ENCODE results near the gene ARL2BP.
"Not testable (repeated sequence)": the region's sequence is repeated elsewhere in the genome, so short reads cannot be mapped to it uniquely, and the experiment has no call there.

The ARL2BP gene

DNA sequence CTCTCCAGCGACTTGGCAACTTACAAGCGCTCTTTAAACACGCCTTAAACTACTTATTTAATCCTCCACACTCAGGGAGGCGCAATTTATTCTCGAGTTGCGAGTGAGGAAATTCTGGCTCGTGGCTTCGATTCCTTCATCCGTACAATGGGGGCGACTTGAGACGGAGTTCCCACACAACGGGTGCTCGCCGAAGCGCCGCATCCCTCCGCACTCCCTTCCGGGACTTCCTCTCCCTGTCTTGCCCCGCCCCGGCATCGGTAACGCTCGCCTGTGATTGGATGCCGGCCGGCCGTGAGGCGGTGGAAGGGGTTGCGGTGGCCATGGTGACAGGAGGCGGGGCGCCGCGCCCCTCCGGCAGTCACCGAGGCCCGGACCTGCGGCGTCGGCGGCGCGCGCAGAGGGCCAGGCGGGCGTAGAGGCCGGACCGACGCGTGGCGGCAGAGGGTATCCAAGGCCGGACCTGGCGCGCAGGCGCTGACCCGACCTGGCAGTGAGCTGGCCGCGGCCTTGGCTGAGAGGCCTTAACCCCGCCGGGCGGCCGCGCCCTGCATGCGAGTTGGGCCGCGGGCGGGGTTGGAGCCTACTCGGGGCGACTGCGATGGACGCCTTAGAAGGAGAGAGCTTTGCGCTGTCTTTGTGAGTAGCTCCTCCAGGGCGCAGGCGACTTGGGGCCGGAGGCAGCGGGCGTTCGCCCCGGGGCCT is at the start of gene ARL2BP:
TSS of gene ARL2BP (plus strand) at position 493 of the 705 bp plus-strand sequence. CDS start at position 602, 109 bp downstream.
- no peak for FAIRE-seq

DNA sequence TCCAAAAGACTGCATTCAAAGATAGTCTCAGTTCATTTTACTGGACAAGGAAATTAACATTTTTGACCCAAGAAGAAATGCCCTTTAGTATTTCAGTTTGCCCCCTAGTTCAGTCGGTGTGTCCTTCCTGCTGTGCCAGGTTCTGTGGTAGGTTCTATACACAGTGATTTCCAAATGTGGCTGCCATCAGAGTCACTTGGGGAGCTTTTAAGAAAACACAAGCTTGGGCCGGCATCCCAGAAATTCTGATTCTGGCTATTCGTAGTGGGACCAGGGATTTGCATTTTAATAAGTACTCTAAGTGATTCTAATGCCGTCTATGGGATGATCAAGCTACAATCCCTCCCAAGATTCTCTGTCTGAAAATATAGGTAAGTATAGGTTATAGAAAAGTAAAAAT is 48.8 kb upstream of the ARL2BP start:
- FAIRE-seq = no peak

DNA sequence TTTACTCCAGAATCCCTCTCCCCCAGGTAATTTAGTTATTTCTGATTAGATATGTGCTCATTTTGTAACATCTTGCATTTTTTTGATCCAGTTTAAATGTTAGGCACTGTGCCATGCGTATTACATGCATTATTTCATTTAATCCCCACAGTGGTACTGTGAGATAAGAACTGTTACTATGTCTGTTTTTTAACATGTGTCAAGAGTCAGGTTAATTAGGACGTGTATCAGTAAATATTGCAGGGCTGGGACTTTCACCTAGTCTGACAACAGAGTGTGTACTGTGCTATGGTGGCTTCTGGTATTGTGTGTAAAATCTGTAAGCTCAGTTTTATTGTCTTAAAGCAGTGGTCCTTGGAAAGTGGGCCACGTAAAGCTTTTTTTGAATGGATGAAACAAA is 48.3 kb upstream of the ARL2BP start:
- no peak for FAIRE-seq

DNA sequence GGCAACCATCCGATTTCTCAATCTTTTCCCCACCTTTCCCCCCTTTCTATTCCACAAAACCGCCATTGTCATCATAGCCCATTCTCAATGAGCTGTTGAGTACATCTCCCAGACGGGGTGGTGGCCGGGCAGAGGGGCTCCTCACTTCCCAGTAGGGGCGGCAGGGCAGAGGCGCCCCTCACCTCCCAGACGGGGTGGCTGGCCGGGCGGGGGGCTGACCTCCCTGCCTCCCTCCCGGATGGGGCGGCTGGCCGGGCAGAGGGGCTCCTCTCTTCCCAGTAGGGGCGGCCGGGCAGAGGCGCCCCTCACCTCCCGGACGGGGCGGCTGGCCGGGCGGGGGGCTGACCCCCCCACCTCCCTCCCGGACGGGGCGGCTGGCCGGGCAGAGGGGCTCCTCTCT is 44.7 kb upstream of the ARL2BP start:
- FAIRE-seq = not testable (repeated sequence)

DNA sequence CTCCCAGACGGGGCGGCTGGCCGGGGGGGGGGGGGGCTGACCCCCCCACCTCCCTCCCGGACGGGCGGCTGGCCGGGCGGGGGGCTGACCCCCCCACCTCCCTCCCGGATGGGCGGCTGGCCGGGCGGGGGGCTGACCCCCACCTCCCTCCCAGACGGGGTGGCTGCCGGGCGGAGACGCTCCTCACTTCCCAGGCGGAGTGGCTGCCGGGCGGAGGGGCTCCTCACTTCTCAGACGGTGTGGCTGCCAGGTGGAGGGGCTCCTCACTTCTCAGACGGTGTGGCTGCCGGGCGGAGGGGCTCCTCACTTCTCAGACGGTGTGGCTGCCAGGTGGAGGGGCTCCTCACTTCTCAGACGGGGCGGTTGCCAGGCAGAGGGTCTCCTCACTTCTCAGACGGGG is 44.1 kb upstream of the ARL2BP start:
- FAIRE-seq = not testable (repeated sequence)

DNA sequence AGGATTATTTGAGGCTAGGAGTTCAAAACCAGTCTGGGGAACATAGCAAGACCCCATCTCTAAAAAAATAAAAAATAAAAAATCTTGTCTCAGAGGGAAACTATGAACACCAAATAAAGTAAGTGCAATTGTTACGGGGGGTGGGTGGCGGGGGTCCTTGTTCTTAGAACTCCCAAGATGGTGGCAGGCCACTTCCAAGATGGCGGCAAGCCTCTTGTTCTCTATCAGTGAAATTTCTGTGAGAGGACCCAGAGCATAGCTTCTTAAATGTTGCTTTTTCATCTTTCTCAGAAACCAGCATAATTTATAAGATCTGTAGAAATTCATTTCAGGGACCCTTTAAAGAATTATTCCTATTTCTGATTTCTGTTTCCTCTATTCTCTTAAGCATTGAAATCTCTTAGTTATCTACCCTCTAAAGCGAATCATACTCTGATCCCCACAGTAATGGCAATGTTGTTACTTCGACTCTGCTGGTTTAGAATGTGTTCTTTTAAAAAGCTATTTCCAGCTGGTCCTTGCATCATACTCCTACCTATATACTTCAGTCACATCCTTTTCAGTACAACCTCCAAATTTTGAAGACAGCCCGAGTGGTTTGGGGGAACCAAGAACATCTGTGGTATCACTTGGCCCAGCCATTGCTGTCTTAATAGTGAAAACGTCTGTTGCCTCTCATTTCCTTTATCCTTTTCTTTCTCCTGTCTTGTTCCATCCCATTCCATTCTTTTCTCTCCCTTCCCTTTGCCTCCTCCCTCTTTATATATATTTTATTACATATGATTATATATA is 42.8 kb upstream of the ARL2BP start:
- FAIRE-seq = no peak

DNA sequence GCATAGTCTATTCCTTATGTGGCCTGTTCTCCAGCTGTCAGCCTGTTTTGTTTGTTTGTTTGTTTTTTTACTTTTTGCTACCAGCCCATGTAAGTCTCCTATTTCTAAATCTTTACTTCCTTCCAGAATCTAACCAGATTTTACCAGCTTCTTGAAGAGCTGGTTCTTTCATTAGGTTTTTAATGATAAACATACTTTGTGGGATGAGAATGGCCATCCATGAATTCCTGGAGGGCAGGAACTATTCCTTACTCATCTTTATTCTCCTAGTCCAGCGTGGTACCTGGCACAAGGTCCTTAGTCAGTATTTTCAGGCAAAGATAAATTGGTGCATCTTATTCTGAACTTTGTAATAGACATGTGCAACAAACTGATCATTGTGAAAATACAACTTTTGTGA is 41.6 kb upstream of the ARL2BP start:
- no peak for FAIRE-seq

DNA sequence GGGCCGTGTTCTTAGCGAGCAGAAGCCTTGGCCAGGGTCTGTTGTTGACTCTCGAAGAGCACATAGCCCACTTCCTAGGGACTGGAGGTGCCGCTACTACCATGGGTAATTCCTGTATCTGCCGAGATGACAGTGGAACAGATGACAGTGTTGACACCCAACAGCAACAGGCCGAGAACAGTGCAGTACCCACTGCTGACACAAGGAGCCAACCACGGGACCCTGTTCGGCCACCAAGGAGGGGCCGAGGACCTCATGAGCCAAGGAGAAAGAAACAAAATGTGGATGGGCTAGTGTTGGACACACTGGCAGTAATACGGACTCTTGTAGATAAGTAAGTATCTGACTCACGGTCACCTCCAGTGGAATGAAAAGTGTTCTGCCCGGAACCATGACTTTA is 40.4 kb upstream of the ARL2BP start:
- no peak for FAIRE-seq

DNA sequence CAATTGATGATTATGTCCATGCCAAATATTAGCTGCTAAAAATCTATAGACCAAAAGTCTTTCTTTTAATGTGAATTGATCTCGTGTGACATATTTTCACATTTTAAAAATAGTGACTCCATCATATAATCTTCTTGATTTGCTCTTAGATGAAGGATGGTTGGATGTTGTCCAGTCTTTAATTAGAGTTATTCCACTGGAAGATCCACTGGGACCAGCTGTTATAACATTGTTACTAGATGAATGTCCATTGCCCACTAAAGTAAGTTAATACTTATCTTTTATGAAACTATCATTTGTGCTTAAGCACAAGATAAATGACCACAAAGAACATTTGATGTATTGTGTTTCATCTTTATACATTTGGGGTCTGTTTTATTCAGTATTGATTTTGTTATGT is 36.1 kb upstream of the ARL2BP start:
- no peak for FAIRE-seq

DNA sequence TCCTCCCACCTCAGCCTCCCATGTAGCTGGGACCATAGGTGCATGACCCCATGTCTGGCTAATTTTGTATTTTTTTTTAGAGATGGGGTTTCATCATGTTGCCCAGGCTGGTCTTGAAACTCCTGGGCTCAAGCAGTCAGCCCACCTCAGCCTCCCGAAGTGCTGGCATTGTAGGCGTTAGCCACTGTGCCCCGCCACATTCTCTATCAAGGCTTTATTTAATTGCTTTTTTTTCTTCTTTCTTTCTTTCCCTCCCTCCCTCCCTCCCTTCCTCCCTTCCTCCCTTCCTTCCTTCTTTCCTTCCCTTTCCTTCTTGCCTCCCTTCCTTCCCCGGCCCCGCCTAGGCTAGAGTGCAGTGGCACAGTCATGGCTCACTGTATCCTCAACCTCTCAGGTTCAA is 35.3 kb upstream of the ARL2BP start:
- FAIRE-seq = no peak

DNA sequence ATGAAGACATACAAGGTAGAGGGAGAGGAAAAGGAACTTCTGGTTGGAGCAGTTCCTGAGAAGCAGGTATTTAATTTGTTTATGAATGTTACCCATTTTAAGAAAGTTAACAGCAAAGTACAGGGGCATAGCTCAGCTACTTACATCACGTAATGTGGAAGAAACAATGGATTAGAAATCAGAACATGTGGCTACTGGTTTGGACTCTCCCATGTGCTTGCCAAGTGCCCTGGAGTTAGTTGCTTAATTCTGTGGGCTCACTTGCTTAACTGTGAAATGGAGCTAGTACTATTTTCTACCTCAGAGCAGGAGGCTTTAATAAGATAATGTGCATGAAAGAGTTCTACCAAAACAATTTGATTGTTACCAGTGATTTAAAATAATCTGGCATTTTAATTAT is 31.6 kb upstream of the ARL2BP start:
- FAIRE-seq = no peak

DNA sequence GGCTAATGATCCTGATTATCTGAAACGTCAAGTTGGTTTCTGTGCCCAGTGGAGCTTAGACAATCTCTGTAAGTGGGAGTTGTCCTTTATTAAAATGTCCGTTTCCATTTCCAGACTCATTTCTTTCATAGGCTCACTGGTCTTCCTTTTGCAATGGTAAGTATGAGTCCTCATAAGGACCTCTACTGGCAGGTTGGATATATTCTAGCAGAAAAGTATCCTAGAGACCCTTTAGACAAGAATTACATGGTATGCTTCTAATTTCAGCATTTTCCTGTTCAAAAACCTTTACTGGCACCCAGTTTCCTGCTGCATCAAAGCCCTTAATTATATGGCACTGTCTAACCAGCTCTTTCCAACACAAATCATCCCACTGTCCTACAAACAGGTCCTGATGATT is 28.1 kb upstream of the ARL2BP start:
- no peak for FAIRE-seq

DNA sequence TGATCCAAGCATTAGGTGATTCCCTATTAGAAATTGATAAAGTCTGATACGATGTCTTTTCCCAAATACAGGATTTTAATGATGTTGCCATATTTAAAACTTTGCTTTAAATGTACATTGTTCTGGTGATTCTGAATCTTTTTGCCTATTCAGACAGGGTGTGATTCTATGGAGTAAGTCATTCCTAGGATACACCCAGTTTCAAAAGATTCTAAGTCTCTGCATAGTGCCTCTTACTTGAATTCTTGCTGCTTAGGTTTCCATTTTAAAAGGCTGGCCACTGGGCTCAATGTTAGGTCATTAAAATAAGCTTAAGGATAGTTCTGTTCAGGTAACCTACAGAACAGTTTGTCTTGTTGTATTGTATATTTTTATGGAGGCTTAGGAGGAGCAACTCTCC is 22.0 kb upstream of the ARL2BP start:
- no peak for FAIRE-seq

DNA sequence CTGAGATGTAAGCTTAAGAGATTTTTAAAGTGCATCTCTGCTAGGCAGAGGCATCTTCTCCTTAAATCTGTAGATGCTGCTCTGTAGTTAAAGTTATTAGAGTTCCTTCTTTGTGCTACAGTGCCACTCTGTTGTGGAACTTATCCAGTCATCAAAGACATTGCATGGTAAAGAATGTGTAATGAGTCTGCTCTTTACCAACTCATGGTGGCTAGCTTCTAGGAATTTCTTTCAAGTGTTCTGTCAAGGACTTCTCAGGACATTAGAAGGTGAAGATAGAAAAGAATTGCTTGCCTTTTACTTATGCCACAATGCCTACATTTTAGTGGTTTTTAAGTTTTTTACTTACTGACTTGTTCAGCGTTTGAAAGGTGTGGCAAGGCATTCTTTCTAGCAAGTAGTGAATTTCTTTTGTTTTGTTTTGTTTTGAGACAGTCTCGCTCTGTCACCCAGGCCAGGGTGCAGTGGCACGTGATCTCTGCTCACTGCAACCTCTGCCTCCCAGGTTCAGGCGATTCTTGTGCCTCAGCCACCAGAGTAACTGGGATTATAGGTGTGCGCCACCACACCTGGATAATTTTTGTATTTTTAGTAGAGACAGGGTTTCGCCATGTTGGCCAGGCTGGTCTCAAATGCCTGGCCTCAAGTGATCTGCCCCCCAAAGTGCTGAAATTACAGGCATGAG is 20.3 kb upstream of the ARL2BP start:
- FAIRE-seq = no peak

DNA sequence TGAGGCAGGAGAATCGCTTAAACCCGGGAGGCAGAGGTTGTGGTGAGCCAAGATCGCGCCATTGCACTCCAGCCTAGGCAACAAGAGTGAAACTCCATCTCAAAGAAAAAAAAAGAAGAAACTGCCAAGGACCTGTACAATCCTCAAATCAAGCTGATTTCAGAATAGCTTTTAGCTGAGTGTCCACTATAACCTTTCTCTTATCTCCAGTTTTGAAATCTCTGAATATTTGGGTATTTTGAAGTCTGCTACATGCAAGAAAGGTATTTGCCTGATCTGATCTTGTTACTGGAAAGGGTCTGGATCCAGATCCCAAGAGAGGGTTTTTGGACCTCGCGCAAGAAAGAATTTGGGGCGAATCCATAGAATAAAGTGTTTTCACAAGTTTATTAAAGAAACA is 19.1 kb upstream of the ARL2BP start:
- FAIRE-seq = no peak

DNA sequence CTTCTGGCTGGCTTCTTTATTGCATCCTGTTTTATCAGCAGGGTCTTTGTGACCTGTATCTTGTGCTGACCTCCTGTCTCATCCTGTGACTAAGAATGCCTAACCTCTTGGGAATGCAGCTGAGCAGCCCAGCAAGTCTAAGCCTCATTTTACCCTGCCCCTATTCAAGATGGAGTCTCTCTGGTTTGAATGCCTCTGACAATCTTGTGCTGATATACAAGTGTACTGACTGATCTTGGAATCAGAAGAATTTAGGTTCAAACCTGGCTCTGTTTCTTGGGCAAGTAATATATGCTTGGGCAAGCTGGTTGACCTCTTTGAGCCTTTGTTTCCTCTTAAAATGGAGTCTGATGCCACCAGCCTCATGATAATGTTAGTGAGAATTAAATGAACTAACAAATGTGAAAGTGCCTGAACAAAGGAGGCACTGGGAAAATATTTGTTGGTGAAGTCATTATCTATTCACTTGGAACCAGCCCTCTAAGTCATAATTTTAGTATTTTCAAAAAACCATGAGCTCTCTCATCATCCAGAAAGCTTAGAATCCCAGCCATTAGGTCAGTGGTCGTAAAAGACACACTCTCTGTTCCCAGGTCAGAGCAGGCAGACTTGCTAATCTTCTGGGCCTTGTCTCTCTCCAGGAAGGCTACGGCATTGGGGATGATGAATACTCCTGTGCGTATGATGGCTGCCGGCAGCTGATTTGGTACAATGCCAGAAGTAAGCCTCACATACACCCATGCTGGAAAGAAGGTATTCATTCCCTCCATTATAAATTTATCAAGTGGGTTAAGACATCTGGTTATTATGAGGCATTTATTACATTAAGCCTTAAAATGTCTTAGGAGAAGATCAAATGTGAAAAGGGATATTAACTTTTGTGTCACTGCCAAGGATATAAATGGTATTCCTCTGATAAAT is 18.1 kb upstream of the ARL2BP start:
- no peak for FAIRE-seq

DNA sequence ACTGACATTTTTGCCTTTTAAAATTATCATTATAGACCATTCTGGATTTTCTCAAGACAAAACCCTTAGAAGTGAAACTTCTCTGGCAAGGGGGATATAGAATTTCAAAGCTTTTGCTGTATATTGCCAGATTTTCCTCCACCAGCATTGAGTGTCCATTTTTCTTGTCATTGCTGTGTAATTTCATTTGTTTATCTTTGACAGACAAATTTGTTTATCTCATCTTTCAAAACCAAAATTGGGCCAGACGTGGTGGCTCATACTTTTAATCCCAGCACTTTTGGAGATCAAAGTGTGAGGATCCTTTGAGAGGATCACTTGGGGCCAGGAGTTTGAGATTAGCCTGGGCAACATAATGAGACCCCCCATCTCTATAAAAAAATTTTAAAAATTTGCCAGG is 16.0 kb upstream of the ARL2BP start:
- no peak for FAIRE-seq

DNA sequence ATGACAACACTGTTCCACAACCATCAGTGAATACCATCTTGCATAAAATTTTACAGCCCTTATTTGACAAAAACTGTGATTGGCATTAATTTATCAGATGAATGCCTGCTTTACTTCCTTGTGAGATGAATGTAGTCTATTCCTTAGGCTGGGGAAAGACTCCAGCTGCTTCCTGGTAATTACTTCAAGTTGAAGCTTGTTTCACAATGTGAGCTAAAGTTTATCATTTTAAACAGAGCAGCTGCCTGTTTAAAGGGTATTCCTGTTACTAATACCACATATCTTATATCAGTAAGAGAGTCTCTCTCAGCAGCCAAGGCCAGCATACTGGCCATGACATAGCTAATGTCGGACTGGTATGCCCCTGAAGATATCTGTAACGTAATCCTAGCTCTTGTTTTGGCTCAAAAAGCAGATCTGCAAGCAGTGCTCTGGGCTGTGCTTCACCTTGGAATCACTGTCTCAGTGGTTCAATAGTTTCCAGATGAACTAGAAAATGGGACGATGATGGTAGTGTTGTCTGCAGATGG is 13.2 kb upstream of the ARL2BP start:
- no peak for FAIRE-seq

DNA sequence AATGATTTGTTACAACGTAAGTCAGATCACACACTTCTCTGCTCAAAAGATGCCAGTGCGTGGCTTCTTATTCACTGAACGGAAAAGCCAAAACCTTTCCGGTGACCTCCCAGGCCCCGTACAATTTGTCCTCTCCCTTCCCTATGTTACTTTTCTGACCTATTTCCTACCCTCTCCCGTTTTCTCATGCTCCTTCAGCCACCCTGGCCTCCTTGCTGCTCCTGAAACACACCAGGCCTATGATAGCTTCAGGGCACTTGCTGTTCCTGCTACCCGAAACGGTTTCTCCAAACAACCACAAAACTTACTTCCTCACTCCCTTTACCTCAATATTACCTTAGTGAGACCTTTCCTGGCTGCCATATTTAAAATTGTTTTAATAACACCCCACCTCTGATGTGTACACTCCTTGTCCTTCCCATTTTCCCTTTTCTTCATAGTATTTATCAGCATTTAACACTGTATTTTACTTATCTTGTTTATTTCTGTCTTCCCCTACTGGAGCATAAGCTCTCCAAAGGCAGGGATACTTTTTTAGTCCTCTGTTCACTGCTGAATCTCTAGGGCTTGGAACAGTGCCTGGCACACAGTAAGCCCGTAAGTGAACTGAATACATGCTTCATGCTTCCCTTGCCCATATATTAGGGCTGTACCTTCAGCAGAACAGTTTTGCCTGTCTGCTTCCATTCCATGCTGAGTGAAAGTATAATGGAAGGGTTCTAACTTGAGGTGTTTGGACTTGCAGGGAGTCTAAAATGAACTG is 10.9 kb upstream of the ARL2BP start:
- no peak for FAIRE-seq

DNA sequence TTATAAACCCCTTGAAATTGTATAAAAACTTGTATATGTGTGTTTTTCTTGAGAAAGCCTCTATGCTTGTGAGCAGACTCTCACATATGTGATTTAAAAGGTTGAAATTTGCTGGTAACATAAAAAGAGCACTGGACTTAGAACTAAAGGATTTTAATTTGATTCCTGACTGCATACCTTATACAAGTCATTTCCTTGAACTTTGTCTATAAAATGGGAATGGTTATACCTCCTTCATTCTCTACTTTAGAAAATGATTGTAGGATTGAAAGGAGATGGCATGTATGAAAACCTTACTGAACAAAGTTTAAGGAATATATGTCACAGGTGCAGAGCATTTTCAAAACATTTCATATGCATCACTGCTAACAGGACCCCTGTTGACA is 10.4 kb upstream of the ARL2BP start:
- FAIRE-seq = no peak

DNA sequence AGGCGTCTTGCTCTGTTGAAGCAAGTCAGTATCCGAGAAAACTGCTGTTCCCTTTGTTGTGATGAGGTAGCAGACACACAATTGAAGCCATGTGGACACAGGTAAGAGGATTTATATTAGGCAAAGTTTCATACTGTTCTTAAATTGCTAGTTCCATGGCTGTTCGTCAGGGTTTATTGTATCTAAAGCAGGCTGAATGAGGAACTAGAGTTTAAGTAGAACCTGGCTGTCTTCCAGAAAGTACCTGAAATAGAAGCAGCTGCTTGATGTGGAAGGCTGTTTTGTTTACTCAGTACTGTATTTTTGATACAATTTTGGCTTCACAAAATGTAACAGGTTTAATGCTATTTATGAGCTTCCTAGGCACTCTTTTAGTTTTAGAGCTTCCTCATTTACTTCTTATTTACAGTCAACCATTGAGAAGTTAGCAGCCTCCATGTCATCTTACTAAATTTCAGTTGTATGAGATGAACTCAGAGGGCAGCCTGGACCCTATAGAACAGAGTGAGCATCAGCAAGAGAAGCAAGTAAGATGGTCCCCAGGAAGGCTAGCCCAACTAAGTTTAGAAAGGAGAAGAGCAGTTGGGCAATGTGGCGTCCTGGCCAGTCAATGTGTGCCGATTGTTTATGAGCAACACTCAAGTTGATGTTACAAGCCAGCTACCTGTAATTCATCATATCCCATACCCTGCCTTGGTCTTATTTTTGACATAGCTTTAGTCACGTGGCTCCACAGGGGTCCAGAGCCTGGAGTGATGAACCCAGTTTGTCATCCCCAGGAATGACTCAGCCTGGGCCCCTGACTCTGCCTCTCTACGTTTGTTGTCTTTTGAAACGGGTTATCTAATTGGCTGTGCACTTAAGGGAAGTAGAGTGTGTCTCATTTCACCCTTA is 9.7 kb upstream of the ARL2BP start:
- no peak for FAIRE-seq
